NT2/D1 (cell line): Measurements from ENCODE around the gene USP20.

Experiments used
- SUZ12 ChIP-seq: IDR thresholded peaks from 2 replicates; pipeline ENCODE4 v1.6.1; 2011; ENCODE audit not compliant: insufficient read length, insufficient read depth; ENCODE audit errors: extremely low read depth
- YY1 ChIP-seq: IDR thresholded peaks from 2 replicates; pipeline ENCODE4 v1.6.1; 2011; ENCODE audit not compliant: insufficient read length, insufficient read depth
- ZNF274 ChIP-seq: IDR thresholded peaks from 2 replicates; pipeline ENCODE4 v1.6.1; 2011; ENCODE audit warnings: mild to moderate bottlenecking, low read depth, low read length

DNA sequence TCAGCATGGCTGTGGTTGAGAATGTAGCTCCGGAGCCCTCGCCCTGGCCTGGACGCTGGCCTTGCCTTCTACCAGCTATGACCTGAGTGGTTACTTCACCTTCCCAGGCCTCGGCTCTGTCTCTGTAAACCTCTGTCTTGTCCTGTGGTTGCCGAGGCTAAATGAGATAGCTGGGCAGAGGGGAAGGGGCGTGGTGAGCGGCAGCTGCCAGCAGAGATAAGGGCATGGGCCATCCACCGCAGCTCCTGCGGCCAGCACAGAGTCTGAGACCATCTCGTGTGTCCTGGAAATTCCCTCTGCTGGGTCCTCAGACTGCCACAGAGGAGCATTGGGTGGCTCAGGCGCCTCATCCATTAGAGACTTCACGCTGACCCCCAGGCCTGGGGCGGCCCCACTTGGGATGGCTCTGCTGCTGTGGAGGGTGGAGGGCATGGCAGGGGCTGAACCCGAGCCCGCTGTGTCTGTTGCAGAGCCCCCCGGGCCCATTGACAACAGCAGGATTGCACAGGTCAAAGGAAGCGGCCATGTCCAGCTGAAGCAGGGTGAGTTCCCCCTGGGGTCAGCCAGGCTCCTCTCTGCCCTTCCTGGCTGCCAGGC, 43.9 kb downstream of the USP20 start:
- no peak for TF ChIP-seq SUZ12
- no peak for TF ChIP-seq YY1
- no peak for TF ChIP-seq ZNF274
